ENCODE measurements around the gene NAIF1.

GRCh38 chr9:128087262-128087661, 20.1 kb upstream of the NAIF1 start:
- TF ChIP-seq EZH2 (IDR thresholded peaks at IDR 0.05) = no peak
- TF ChIP-seq POLR2AphosphoS5 (IDR thresholded peaks at IDR 0.05; ENCODE audit: borderline replicate concordance, low read depth, low read length) = no peak
- TF ChIP-seq FOXP2 (optimal IDR thresholded peaks at IDR 0.05; ENCODE audit: control extremely low read depth, extremely low read length, insufficient read depth) = no peak
